Gastrocnemius medialis (tissue), 4 donors: ENCODE measurements around the gene ADARB1. TPM values are rescaled to one million over a fixed set of nuclear protein-coding genes. Genes with fewer than 3 reads are reported as not detected.

ENCODE experiments used
- ATAC-seq, 2 donors: fragments of 150-250 bp; one replicate each; pipeline ENCODE4 v1.9.1; 2016
- DNase-seq, 2 donors: peaks; one replicate each; pipeline ENCODE4 v3.0.0-alpha.2; 2019
- H3K27ac ChIP-seq, 4 donors: fragments of 200-600 bp; sonication (generic); 1 replicate in 1 of 4; 2 replicates in 3 of 4; pipeline ENCODE4 v1.5.1; 2016 to 2018; ENCODE audit warnings: mild to moderate bottlenecking in 2 of 4, moderate library complexity in 1 of 4
- H3K27me3 ChIP-seq, 3 donors: fragments of 200-600 bp; sonication (generic) in 2 of 3; 1 replicate in 1 of 3; 2 replicates in 2 of 3; pipeline versions ENCODE4 v1.5.1 to v1.6.0; 2016 to 2019; ENCODE audit warnings: mild to moderate bottlenecking in 1 of 3, moderate library complexity in 1 of 3
- H3K36me3 ChIP-seq, 2 donors: fragments of 200-600 bp; sonication (generic) in 1 of 2; one replicate each; pipeline ENCODE4 v1.5.1; 2017 to 2018
- H3K4me1 ChIP-seq, 2 donors: fragments of 200-600 bp; sonication (generic) in 1 of 2; one replicate each; pipeline ENCODE4 v1.5.1; 2016 to 2017; ENCODE audit warnings: mild to moderate bottlenecking in 2 of 2
- H3K4me3 ChIP-seq, 4 donors: fragments of 200-600 bp; sonication (generic) in 3 of 4; 1 replicate in 1 of 4; 2 replicates in 3 of 4; pipeline ENCODE4 v1.5.1; 2016 to 2019; ENCODE audit warnings: mild to moderate bottlenecking in 2 of 4
- H3K9me3 ChIP-seq, 3 donors: fragments of 200-600 bp; sonication (generic) in 2 of 3; 1 replicate in 1 of 3; 2 replicates in 2 of 3; pipeline ENCODE4 v1.5.1; 2016 to 2019
- POLR2A ChIP-seq, 2 donors: fragments of 450-650 bp; IDR thresholded peaks; one replicate each; pipeline ENCODE4 v1.6.1; 2017; ENCODE audit warnings: antibody characterized with exemption in 2 of 2, mild to moderate bottlenecking in 2 of 2, moderate library complexity in 2 of 2
- in situ Hi-C, 4 donors: fragments of 200-750 bp; cut with MboI; loops; one replicate each; pipeline versions ENCODE4 v1.15.0 to v1.8.0; 2017; ENCODE audit warnings: low sequenced_read_pairs in 4 of 4
- intact Hi-C: fragments of 100-400 bp; cut with DNase I; formaldehyde crosslinking; loops from one replicate; pipeline ENCODE4 v1.15.1; 2023; ENCODE audit warnings: low total_unique reads
- total RNA-seq, 4 donors: library from RNA; depleted of rRNA; stranded (reverse); fragments of >200 nt; gene quantifications; one replicate each; pipeline versions ENCODE4 v1.1.0 to v1.2.3, GENCODE V29; 2016
- TF ChIP-seq, protein P1 (sequence below), 5 experiments: fragments of 450-650 bp in 3 of 5; fragments of 200-600 bp in 2 of 5; sonication (generic) in 2 of 5; IDR thresholded peaks in 4 of 5; conservative IDR thresholded peaks in 1 of 5; 1 replicate in 4 of 5; 2 replicates in 1 of 5; pipeline ENCODE4 v1.5.1; 2016 to 2019; ENCODE audit warnings: antibody characterized with exemption in 5 of 5, mild to moderate bottlenecking in 3 of 5, moderate library complexity in 3 of 5

The ADARB1 gene
- total RNA-seq, 4 donors from 2014 or later = 5.9 to 11.5 (median 6.9) TPM

DNA sequence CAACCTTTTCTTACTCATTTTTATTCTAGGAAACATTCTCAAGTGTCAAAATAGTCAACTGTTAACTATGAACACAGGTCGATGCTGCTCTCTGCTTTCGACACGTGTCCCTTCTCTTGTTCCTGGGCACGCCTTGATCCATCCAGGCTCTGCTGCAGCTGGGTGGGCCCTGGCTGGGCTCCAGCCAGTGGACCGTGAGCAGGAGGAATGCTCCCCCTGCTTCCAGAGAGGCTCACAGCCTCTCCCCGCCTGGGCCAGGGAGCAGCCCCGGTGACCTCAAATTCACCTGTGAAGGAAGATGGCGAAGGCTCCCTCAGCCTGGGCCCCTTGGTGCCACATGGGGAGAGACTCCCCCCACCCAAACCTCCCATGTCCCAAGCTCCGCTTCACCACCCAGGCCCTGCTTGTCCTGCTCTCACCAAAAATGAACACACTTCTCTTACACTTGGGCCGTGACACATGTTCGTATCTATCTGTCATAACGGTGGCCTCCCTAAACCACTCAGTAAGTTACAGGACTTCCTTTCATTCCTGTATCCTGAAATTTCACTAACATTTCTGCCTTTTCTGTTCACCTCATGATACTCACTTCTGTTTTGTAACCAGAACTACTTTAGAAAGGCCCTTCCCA lies 24.6 kb upstream of the ADARB1 start:
- in situ Hi-C loops = loop anchor here in 3 of 4 donors (5.0 to 10.0 kb wide), 4 partner anchors 75 to 103 kb away; no protein-coding TSS in a partner anchor
- peak overlapping the region; percentile 85 to 93 (median 92) for H3K27ac ChIP-seq
- TF ChIP-seq, protein P1, sequence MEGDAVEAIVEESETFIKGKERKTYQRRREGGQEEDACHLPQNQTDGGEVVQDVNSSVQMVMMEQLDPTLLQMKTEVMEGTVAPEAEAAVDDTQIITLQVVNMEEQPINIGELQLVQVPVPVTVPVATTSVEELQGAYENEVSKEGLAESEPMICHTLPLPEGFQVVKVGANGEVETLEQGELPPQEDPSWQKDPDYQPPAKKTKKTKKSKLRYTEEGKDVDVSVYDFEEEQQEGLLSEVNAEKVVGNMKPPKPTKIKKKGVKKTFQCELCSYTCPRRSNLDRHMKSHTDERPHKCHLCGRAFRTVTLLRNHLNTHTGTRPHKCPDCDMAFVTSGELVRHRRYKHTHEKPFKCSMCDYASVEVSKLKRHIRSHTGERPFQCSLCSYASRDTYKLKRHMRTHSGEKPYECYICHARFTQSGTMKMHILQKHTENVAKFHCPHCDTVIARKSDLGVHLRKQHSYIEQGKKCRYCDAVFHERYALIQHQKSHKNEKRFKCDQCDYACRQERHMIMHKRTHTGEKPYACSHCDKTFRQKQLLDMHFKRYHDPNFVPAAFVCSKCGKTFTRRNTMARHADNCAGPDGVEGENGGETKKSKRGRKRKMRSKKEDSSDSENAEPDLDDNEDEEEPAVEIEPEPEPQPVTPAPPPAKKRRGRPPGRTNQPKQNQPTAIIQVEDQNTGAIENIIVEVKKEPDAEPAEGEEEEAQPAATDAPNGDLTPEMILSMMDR (IDR thresholded peaks at IDR 0.05 in 4 of 5, conservative IDR thresholded peaks at IDR 0.05 in 1 of 5) = no peak
- no peak for TF ChIP-seq POLR2A (IDR thresholded peaks at IDR 0.05)
- H3K27me3 ChIP-seq = no peaks in the 10 kb centered on the region
- intact Hi-C loops = loop anchor here (1.0 to 5.0 kb wide), 4 partner anchors 85 to 193 kb away; partner anchors contain the start of gene PTTG1IP
- DNase-seq = peak in 1 of 2 donors; percentile 85
- H3K4me1 ChIP-seq = peaks cover 36 to 47% of the 10 kb centered on the region in 2 donors
- ATAC-seq = peak in 1 of 2 donors; percentile 11
- H3K36me3 ChIP-seq = no peaks in the 10 kb centered on the region
- H3K4me3 ChIP-seq = peak overlapping the region in 2 of 4 donors; percentile 5 to 35
- peaks cover 0 to 6% (median 0%) of the 10 kb centered on the region in 3 donors for H3K9me3 ChIP-seq

DNA sequence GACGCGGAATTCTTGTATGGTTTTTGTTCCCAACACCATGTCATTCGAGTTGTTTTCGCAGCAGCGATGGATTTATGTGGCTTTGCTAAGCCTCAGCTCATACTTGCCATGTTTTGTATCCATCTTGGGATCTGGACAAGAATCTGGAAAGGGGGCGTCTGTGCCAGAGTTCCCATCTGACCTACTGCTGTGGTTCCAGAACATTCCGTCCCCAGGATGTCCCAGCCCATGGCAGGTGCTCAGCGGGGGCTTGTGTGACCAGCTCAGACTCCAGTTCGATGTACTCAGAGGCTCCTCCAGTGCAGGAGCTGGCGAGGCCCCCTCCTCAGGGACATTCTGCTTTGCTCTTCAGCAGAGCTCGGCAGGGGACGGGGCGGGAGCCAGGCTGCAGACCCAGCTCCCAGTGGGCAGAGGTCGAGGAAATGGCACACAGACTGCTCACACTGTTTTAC lies 24.0 kb upstream of the ADARB1 start:
- TF ChIP-seq POLR2A (IDR thresholded peaks at IDR 0.05) = peak; percentile 40 to 63
- TF ChIP-seq, protein P1 (IDR thresholded peaks at IDR 0.05 in 4 of 5, conservative IDR thresholded peaks at IDR 0.05 in 1 of 5) = no peak
- H3K27me3 ChIP-seq = no peaks in the 10 kb centered on the region
- ATAC-seq (peak; percentile 69 to 73), DNase-seq (peak; percentile 88 to 99)
- H3K27ac ChIP-seq = peak overlapping the region; percentile 85 to 93 (median 92)
- in situ Hi-C loops = loop anchor here in 1 of 4 donors (10.0 kb wide), 1 partner anchor 74 kb away; no protein-coding TSS in a partner anchor
- intact Hi-C loops = loop anchor here (1.0 to 5.0 kb wide), 4 partner anchors 85 to 193 kb away; partner anchors contain the start of gene PTTG1IP
- peaks cover 36 to 47% of the 10 kb centered on the region in 2 donors for H3K4me1 ChIP-seq
- no peaks in the 10 kb centered on the region for H3K36me3 ChIP-seq
- peaks cover 0 to 6% (median 0%) of the 10 kb centered on the region in 3 donors for H3K9me3 ChIP-seq
- peak overlapping the region in 2 of 4 donors; percentile 5 to 35 for H3K4me3 ChIP-seq

DNA sequence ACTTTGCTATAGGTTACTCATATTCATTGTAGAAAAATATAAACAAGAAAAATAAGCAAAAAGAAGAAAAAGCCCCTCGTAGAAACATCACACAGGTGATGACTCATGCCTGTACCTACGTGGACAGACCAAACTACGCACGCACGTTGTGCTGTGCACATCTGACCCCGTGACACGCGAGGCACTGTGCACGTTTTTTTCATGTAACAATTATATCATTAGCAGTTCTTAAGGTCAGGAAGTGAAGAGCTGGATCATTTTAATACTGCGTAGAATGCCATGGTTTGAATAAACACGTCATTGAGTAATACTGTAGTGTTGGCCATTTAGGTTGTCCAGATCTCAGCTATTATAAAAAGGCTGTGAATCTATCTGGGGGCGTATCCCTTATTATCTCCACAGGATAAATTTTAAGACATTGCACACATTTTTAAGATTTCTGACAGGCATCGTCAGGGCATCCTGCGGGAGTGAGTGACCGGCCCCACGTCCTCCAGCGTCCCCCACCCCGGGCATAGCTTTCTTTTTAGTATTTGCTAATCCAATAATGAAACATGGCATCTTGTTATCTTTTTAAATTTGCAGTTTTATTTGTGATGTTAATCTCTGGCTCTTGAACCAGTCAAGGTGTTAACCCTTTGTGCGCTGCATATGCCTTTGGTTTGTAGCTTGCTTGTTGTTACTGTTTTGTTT lies 23.4 kb upstream of the ADARB1 start:
- TF ChIP-seq, protein P1 (IDR thresholded peaks at IDR 0.05 in 4 of 5, conservative IDR thresholded peaks at IDR 0.05 in 1 of 5) = no peak
- Histone ChIP-seq H3K36me3 (no peaks in the 10 kb centered on the region), H3K4me1 (peaks cover 36 to 47% of the 10 kb centered on the region in 2 donors), H3K27me3 (no peaks in the 10 kb centered on the region), H3K9me3 (peaks cover 0 to 6% (median 0%) of the 10 kb centered on the region in 3 donors), H3K4me3 (peak overlapping the region in 1 of 4 donors; percentile 3), H3K27ac (peak overlapping the region; percentile 85 to 93 (median 92))
- ATAC-seq (peak; percentile 28 to 49), DNase-seq (peak in 1 of 2 donors; percentile 84)
- intact Hi-C loops (loop anchor here (1.0 to 5.0 kb wide), 5 partner anchors 75 to 194 kb away; partner anchors contain the start of gene PTTG1IP), in situ Hi-C loops (loop anchor here in 1 of 4 donors (10.0 kb wide), 1 partner anchor 74 kb away; no protein-coding TSS in a partner anchor)

DNA sequence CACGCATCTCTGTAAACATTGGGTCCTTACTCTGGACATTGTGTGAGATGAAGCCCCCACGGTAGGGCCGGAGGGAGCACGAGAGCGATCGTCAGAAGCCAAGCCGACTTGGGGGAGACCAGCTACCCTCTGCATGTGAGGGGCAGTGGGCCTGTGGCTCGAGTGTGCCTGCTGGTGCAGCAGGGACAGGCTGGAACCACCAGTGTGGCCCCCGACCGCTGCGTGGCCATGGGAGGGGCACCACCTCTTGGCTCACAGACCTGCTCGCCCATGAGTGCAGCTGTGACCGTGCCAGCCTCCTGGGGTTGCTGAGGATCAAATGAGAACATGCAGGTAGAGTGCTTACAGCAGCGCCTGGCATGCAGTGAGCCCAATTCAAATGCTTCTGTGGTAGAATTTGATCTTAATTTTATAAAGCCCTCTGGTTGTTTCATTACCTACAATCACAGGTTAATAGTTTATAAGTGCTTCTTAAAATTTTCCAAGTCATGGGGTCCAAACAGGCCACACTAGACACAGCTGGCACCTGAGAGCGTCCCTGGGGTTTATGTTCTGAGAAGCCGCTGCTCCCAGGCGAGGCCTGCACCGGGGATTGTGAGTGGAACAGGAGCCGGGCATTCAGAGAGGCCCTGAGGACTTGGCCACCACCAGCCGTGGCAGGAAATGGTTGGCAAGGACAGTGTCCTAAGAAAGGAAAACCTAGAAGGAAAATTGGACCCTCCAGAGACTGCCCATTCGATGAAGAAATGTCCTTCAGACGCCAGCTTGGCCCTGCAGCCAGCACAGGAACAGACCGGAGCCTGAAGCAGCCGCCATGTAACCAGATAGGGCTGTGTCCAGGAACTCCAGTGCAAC lies 22.6 kb upstream of the ADARB1 start:
- intact Hi-C loops = loop anchor here (1.0 to 5.0 kb wide), 5 partner anchors 17 to 195 kb away; partner anchors contain the start of gene PTTG1IP
- peak in 1 of 2 donors; percentile 39 for TF ChIP-seq POLR2A (IDR thresholded peaks at IDR 0.05)
- TF ChIP-seq, protein P1 (IDR thresholded peaks at IDR 0.05 in 4 of 5, conservative IDR thresholded peaks at IDR 0.05 in 1 of 5) = peak in 1 of 5 experiments; percentile 8
- Histone ChIP-seq H3K9me3 (peaks cover 0 to 6% (median 0%) of the 10 kb centered on the region in 3 donors), H3K36me3 (no peaks in the 10 kb centered on the region), H3K27ac (peak overlapping the region; percentile 85 to 93 (median 92)), H3K27me3 (no peaks in the 10 kb centered on the region), H3K4me3 (peak overlapping the region in 1 of 4 donors; percentile 3), H3K4me1 (peaks cover 36 to 47% of the 10 kb centered on the region in 2 donors)
- ATAC-seq (peak; percentile 65 to 80), DNase-seq (peak; percentile 87 to 97)
- in situ Hi-C loops = loop anchor here in 1 of 4 donors (10.0 kb wide), 1 partner anchor 73 kb away; no protein-coding TSS in a partner anchor
